ENCODE results near the gene EOMES. TPM values are rescaled to one million over a fixed set of nuclear protein-coding genes. Genes with fewer than 3 reads are reported as not detected.

Gene EOMES
- total and polyA plus RNA-seq, 2 donors (not counting 1 experiment from before 2014, with no cell fraction given) = under 0.01 to 0.01 TPM

DNA sequence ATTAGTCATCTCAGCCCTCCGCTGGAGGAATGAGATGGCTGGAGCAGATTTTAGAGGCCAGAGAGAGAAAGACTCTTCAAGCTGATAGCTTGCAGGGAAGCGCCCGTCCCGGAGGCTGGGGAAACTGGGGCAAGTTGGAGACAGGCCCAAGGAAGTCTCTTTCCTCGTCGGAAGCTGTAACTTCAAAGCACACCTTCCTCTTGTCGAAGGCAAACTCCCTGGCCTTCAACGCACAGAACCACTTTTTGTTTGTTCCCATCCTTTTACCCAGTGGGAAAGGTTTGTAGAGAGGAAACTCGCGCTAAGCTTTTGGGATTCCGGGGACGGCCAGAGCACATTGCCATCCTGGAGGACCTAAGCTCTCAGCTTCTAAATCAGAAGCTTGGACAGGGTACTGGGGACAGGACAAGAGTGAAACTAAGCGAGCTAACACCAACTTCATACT is 900 bp upstream of the EOMES start:
- H3K36me3 ChIP-seq (ENCODE audit: control insufficient read depth, insufficient read depth, low read length) = no peaks in the 10 kb centered on the region
- peaks cover 2% of the 10 kb centered on the region for H3K4me1 ChIP-seq (ENCODE audit: control insufficient read depth, extremely low read depth, insufficient read depth, low read length)
- no peak overlapping the region for H3K27ac ChIP-seq (ENCODE audit: insufficient read depth, low read length)
- no peak for DNase-seq (ENCODE audit: low read depth in 2 of 2)
- no peaks in the 10 kb centered on the region for H3K9me3 ChIP-seq (ENCODE audit: control insufficient read depth, insufficient read depth, low read depth, low read length)
- peak overlapping the region; percentile 76 for H3K4me2 ChIP-seq (ENCODE audit: extremely low read depth, insufficient read depth, low read length)
- TF ChIP-seq CTCF (conservative IDR thresholded peaks at IDR 0.05 in 1 of 2, IDR thresholded peaks at IDR 0.05 in 1 of 2; ENCODE audit: low read depth in 1 of 2, low read length in 2 of 2) = no peak
- no peak for TF ChIP-seq EZH2 (IDR thresholded peaks at IDR 0.05; ENCODE audit: low read length, missing control alignments)
- H2AFZ ChIP-seq (ENCODE audit: low read length) = no peak overlapping the region
- no peak overlapping the region for H3K9ac ChIP-seq (ENCODE audit: insufficient read depth, low read length)
- peak overlapping the region in 2 of 4 experiments; percentile 11 to 25 for H3K4me3 ChIP-seq (replicated peaks in 1 of 4; ENCODE audit: control extremely low read depth in 1 of 4, insufficient read depth in 1 of 4, low read depth in 3 of 4, low read length in 4 of 4)
- H3K79me2 ChIP-seq (ENCODE audit: control insufficient read depth, insufficient read depth, low read length) = no peaks in the 10 kb centered on the region
- no peaks in the 10 kb centered on the region for H4K20me1 ChIP-seq (ENCODE audit: control insufficient read depth, extremely low read depth, insufficient read depth, low read length)
- H3K27me3 ChIP-seq (ENCODE audit: control insufficient read depth, insufficient read depth, low read length) = peaks cover 71% of the 10 kb centered on the region

DNA sequence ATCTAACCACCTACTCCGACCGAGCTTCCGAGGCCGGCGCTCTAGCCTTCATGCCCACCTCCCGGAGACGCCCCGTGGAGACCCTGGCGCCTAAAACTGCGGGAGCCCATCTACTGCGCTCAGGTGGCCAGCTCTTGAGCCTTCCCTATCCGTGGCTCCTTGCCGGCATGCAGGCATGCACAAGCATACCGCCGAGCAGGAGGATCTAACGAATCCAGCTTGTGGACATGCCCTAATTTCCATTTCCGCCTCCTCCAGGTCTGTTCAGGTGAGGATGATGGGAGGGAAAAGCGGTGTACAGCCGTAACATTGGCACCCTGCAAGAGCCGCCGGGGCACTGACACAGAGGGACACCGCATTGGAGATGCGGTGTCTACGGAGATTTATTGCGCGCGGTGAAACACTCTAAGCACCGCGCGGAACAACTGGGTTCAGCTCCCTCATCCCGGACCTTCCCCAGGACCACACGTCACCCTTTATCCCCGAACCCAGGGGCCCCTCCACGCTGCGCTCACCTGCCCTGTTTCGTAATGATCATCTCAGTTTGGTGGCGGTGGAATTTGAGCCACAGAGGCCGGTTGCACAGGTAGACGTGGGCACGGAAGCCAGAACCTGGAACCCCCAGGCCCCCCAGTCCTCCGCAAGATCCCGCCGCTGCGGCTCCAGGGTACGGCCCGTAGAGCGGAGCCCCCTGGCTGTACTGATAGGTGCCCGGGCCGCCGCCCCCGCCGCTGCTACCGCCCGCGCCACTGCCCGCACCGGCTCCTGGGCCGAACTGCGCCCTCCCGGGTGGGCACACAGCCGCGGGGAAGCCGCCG is 1.0 kb downstream of the EOMES start:
- Histone ChIP-seq H3K36me3 (ENCODE audit: control insufficient read depth, insufficient read depth, low read length) (no peaks in the 10 kb centered on the region), H2AFZ (ENCODE audit: low read length) (no peak overlapping the region), H4K20me1 (ENCODE audit: control insufficient read depth, extremely low read depth, insufficient read depth, low read length) (no peaks in the 10 kb centered on the region), H3K27me3 (ENCODE audit: control insufficient read depth, insufficient read depth, low read length) (peaks cover 61% of the 10 kb centered on the region), H3K4me1 (ENCODE audit: control insufficient read depth, extremely low read depth, insufficient read depth, low read length) (peaks cover 2% of the 10 kb centered on the region), H3K4me3 (replicated peaks in 1 of 4; ENCODE audit: control extremely low read depth in 1 of 4, insufficient read depth in 1 of 4, low read depth in 3 of 4, low read length in 4 of 4) (peak overlapping the region in 3 of 4 experiments; percentile 7 to 46 (median 23)), H3K27ac (ENCODE audit: insufficient read depth, low read length) (no peak overlapping the region), H3K79me2 (ENCODE audit: control insufficient read depth, insufficient read depth, low read length) (no peaks in the 10 kb centered on the region), H3K9me3 (ENCODE audit: control insufficient read depth, insufficient read depth, low read depth, low read length) (no peaks in the 10 kb centered on the region), H3K9ac (ENCODE audit: insufficient read depth, low read length) (no peak overlapping the region), H3K4me2 (ENCODE audit: extremely low read depth, insufficient read depth, low read length) (peak overlapping the region; percentile 62)
- no peak for DNase-seq (ENCODE audit: low read depth in 2 of 2)
- peak; percentile 95 for TF ChIP-seq EZH2 (IDR thresholded peaks at IDR 0.05; ENCODE audit: low read length, missing control alignments)
- TF ChIP-seq CTCF (conservative IDR thresholded peaks at IDR 0.05 in 1 of 2, IDR thresholded peaks at IDR 0.05 in 1 of 2; ENCODE audit: low read depth in 1 of 2, low read length in 2 of 2) = peak in 1 of 2 donors; percentile 22

- Histone ChIP-seq H2AFZ (ENCODE audit: low read length) (no peak overlapping the region), H3K9ac (ENCODE audit: insufficient read depth, low read length) (no peak overlapping the region), H3K9me3 (ENCODE audit: control insufficient read depth, insufficient read depth, low read depth, low read length) (no peaks in the 10 kb centered on the region), H4K20me1 (ENCODE audit: control insufficient read depth, extremely low read depth, insufficient read depth, low read length) (no peaks in the 10 kb centered on the region), H3K4me2 (ENCODE audit: extremely low read depth, insufficient read depth, low read length) (no peak overlapping the region), H3K79me2 (ENCODE audit: control insufficient read depth, insufficient read depth, low read length) (no peaks in the 10 kb centered on the region), H3K4me1 (ENCODE audit: control insufficient read depth, extremely low read depth, insufficient read depth, low read length) (peaks cover 2% of the 10 kb centered on the region), H3K27me3 (ENCODE audit: control insufficient read depth, insufficient read depth, low read length) (peaks cover 55% of the 10 kb centered on the region), H3K27ac (ENCODE audit: insufficient read depth, low read length) (no peak overlapping the region), H3K36me3 (ENCODE audit: control insufficient read depth, insufficient read depth, low read length) (no peaks in the 10 kb centered on the region), H3K4me3 (replicated peaks in 1 of 4; ENCODE audit: control extremely low read depth in 1 of 4, insufficient read depth in 1 of 4, low read depth in 3 of 4, low read length in 4 of 4) (no peak overlapping the region)
- no peak for DNase-seq (ENCODE audit: low read depth in 2 of 2)
- TF ChIP-seq CTCF (conservative IDR thresholded peaks at IDR 0.05 in 1 of 2, IDR thresholded peaks at IDR 0.05 in 1 of 2; ENCODE audit: low read depth in 1 of 2, low read length in 2 of 2) (no peak), EZH2 (IDR thresholded peaks at IDR 0.05; ENCODE audit: low read length, missing control alignments) (no peak)
Observed at GRCh38 chr3:27719314-27720003, 2.7 kb downstream of the EOMES start.

All from fibroblast of lung (primary cell).